D721Med (cell line): Measurements from ENCODE around the gene PYY.
A peak's percentile ranks its signal among the peaks of the same experiment; 100 is the strongest.

Experiments used
- DNase-seq: peaks from one replicate; pipeline ENCODE4 v3.0.0; 2011; ENCODE audit warnings: low spot score; ENCODE audit not compliant: insufficient read length
- FAIRE-seq: peaks from 2 replicates; lab custom pipeline; 2011; peaks lifted over from hg19 to GRCh38; lab: Jason Lieb, UNC
- CTCF ChIP-seq: IDR thresholded peaks from 2 replicates; pipeline ENCODE4 v1.5.1; 2012; ENCODE audit warnings: mild to moderate bottlenecking, control low read depth; ENCODE audit not compliant: insufficient read depth; ENCODE audit errors: missing control alignments

The PYY gene

GRCh38 chr17:43916385-43916784 is 37.4 kb downstream of the PYY start:
- DNase-seq (no peak), FAIRE-seq (no peak)
- TF ChIP-seq CTCF = no peak

GRCh38 chr17:43915559-43915958 is 38.2 kb downstream of the PYY start:
- TF ChIP-seq CTCF = no peak
- no peak for DNase-seq
- no peak for FAIRE-seq

GRCh38 chr17:43914451-43914850 is 39.3 kb downstream of the PYY start:
- FAIRE-seq = peak; percentile 98
- TF ChIP-seq CTCF = no peak

GRCh38 chr17:43913584-43913983 is 40.2 kb downstream of the PYY start:
- FAIRE-seq (no peak), DNase-seq (no peak)
- TF ChIP-seq CTCF = no peak

More at GRCh38 chr17:43914451-43914850, 39.3 kb downstream of the PYY start:
- peak; percentile 87 for DNase-seq

GRCh38 chr17:43912635-43913304 is 41.0 kb downstream of the PYY start:
- no peak for TF ChIP-seq CTCF
- DNase-seq (no peak), FAIRE-seq (peak; percentile 32)

GRCh38 chr17:43911904-43912303 is 41.8 kb downstream of the PYY start:
- FAIRE-seq (no peak), DNase-seq (no peak)
- no peak for TF ChIP-seq CTCF

- no peak for TF ChIP-seq CTCF
- FAIRE-seq = no peak
- no peak for DNase-seq
Measured at GRCh38 chr17:43909537-43910231, 44.1 kb downstream of the PYY start.
